Hepatocyte (in vitro differentiated cells): ENCODE data around the gene RAP1GAP2. TPM values are rescaled to one million over a fixed set of nuclear protein-coding genes. Genes with fewer than 3 reads are reported as not detected.
"Not testable (repeated sequence)": the region's sequence is repeated elsewhere in the genome, so short reads cannot be mapped to it uniquely, and the experiment has no call there.

Source experiments
- DNase-seq: peaks from one replicate; pipeline ENCODE4 v3.0.0-alpha.2; 2016; ENCODE audit warnings: low spot score
- H2AFZ ChIP-seq: fragments of 200-600 bp; sonication (generic); 2 replicates; pipeline ENCODE4 v1.6.0; 2016; ENCODE audit warnings: antibody characterized with exemption, mild to moderate bottlenecking
- H3K27ac ChIP-seq: fragments of 200-600 bp; sonication (generic); 2 replicates; pipeline ENCODE4 v1.5.1; 2016; ENCODE audit warnings: mild to moderate bottlenecking
- H3K27me3 ChIP-seq: fragments of 200-600 bp; sonication (generic); 2 replicates; pipeline ENCODE4 v1.6.1; 2016
- H3K36me3 ChIP-seq: fragments of 200-600 bp; sonication (generic); replicated peaks from 2 replicates; pipeline ENCODE4 v1.5.1; 2016; ENCODE audit warnings: low read depth; ENCODE audit not compliant: insufficient read depth
- H3K4me1 ChIP-seq: fragments of 200-600 bp; sonication (generic); 2 replicates; pipeline ENCODE4 v1.5.1; 2016; ENCODE audit warnings: mild to moderate bottlenecking, moderate library complexity; ENCODE audit not compliant: insufficient read depth
- H3K4me2 ChIP-seq: fragments of 200-600 bp; sonication (generic); 2 replicates; pipeline ENCODE4 v1.6.0; 2016
- H3K4me3 ChIP-seq: fragments of 200-600 bp; sonication (generic); 2 replicates; pipeline ENCODE4 v1.5.1; 2016; ENCODE audit warnings: mild to moderate bottlenecking
- H3K79me2 ChIP-seq: fragments of 200-600 bp; sonication (generic); 2 replicates; pipeline ENCODE4 v1.6.0; 2017; ENCODE audit warnings: mild to moderate bottlenecking
- H3K9me2 ChIP-seq: fragments of 200-600 bp; sonication (generic); replicated peaks from 2 replicates; pipeline ENCODE4 v1.6.0; 2017; ENCODE audit warnings: mild to moderate bottlenecking; ENCODE audit not compliant: insufficient read depth
- H3K9me3 ChIP-seq: fragments of 200-600 bp; sonication (generic); 2 replicates; pipeline ENCODE4 v1.5.1; 2016; ENCODE audit warnings: low read depth, mild to moderate bottlenecking
- H4K20me1 ChIP-seq: fragments of 200-600 bp; sonication (generic); 2 replicates; pipeline ENCODE4 v1.6.0; 2016; ENCODE audit warnings: mild to moderate bottlenecking; ENCODE audit not compliant: insufficient read depth, poor library complexity, severe bottlenecking
- EZH2 ChIP-seq: fragments of 200-600 bp; sonication (generic); IDR thresholded peaks from 2 replicates; pipeline ENCODE4 v1.6.1; 2016; ENCODE audit warnings: antibody characterized with exemption, mild to moderate bottlenecking, borderline replicate concordance
- EZH2phosphoT487 ChIP-seq: fragments of 200-600 bp; sonication (generic); IDR thresholded peaks from one replicate; pipeline ENCODE4 v1.6.1; 2018; ENCODE audit warnings: antibody characterized with exemption, mild to moderate bottlenecking, low read depth, moderate library complexity; ENCODE audit not compliant: unreplicated experiment, severe bottlenecking
- WGBS: methylation state at CpG from one replicate; pipeline ENCODE4 v1.1.6; 2016; ENCODE audit warnings: low lambda C conversion rate; ENCODE audit errors: missing lambda C conversion rate; 5-methylcytosine and 5-hydroxymethylcytosine counted together
- polyA plus RNA-seq: library from polyadenylated mRNA; unstranded; fragments of >200 nt; fragmentation: Nextera tagmentation; extraction: Ambion mirVana; gene quantifications from 2 replicates; pipeline ENCODE4 v1.2.1, GENCODE V29; 2016
- total RNA-seq: library from RNA; depleted of rRNA; stranded (reverse); fragments of >200 nt; gene quantifications from 2 replicates; pipeline ENCODE4 v1.2.3, GENCODE V29; 2014
- TF ChIP-seq, protein P1 (sequence below): fragments of 200-600 bp; sonication (generic); IDR thresholded peaks from 2 replicates; pipeline ENCODE4 v1.5.1; 2016; ENCODE audit warnings: antibody characterized with exemption, mild to moderate bottlenecking; ENCODE audit not compliant: poor library complexity

Gene RAP1GAP2
- total and polyA plus RNA-seq, 2 experiments from 2014 or later: 3.0 to 10.0 TPM

DNA sequence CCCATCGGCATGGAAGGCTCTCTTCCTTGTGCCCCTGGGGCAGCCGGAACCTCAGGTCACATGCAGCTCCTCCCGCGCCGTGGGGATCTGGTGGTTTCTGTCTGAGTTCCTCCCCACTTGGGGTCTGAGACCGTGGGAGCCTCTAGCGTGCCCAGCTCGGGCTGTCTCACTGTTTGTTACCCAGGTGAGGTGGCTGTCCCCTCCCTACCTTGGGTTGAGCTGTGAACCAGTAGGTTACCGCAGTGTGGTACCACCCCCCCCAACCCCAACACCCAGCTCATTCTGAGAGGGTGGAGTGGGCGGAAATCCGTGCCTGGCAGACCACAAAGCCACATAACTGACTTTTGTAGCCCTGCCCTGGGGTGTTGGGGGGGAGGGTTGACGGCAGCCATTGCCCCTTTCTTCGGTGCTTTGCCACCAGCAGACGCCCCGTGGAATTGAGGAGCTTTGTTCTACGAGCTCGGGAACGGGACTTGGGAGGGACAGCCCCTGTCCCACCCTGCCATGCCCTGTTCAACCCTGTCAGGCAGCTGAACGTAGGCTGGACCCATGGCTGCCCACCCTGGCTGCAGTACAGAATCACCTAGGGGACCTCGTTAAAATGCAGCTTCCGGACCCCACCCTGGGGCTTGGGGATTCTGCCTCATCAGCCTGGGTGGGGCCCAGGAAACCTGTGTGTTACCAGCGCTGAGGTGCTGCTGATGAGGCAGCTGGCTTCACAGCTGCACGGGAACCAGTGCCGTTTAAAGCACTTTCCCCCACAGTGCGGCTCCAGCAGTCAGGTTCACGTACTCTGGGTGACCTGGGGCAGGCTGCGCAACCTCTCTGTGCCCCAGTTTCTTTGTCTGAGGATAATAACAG is 18.5 kb downstream of the RAP1GAP2 start:
- Histone ChIP-seq H3K27ac (no peak overlapping the region), H3K4me2 (no peak overlapping the region), H3K27me3 (no peaks in the 10 kb centered on the region), H3K79me2 (no peaks in the 10 kb centered on the region), H3K4me1 (peaks cover 3% of the 10 kb centered on the region), H3K36me3 (no peaks in the 10 kb centered on the region), H4K20me1 (no peaks in the 10 kb centered on the region), H3K9me2 (no peaks in the 10 kb centered on the region), H2AFZ (no peak overlapping the region), H3K9me3 (no peaks in the 10 kb centered on the region), H3K4me3 (no peak overlapping the region)
- DNase-seq: no peak
- 75% methylated on average over 27 of the region's 27 CpGs for WGBS
- TF ChIP-seq, protein P1, sequence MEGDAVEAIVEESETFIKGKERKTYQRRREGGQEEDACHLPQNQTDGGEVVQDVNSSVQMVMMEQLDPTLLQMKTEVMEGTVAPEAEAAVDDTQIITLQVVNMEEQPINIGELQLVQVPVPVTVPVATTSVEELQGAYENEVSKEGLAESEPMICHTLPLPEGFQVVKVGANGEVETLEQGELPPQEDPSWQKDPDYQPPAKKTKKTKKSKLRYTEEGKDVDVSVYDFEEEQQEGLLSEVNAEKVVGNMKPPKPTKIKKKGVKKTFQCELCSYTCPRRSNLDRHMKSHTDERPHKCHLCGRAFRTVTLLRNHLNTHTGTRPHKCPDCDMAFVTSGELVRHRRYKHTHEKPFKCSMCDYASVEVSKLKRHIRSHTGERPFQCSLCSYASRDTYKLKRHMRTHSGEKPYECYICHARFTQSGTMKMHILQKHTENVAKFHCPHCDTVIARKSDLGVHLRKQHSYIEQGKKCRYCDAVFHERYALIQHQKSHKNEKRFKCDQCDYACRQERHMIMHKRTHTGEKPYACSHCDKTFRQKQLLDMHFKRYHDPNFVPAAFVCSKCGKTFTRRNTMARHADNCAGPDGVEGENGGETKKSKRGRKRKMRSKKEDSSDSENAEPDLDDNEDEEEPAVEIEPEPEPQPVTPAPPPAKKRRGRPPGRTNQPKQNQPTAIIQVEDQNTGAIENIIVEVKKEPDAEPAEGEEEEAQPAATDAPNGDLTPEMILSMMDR: no peak
- TF ChIP-seq EZH2: no peak
- TF ChIP-seq EZH2phosphoT487: no peak

DNA sequence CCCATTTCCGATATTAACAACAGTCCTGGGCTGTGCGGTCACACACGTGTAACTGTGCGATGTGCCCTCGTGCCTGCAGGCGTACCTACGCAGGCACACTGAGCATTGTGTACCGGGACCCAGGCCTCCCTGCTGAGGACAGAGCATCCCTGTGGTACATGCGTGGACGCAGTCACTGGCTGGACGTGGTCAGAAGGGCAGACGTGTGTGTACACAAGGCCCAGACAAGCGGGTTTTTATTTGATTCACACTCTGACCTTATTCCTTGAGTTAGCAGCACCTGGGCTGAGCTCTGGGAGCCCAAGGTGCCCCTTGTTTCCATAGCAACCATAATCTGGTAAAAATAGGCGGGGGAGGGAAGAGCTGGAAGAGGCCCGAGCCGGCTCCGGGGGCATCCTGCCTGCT is 19.5 kb downstream of the RAP1GAP2 start:
- Histone ChIP-seq H3K9me2 (no peaks in the 10 kb centered on the region), H3K79me2 (no peaks in the 10 kb centered on the region), H3K4me2 (peak overlapping the region; percentile 20), H4K20me1 (no peaks in the 10 kb centered on the region), H3K4me3 (no peak overlapping the region), H3K27ac (no peak overlapping the region), H3K27me3 (no peaks in the 10 kb centered on the region), H2AFZ (no peak overlapping the region), H3K36me3 (no peaks in the 10 kb centered on the region), H3K4me1 (peaks cover 3% of the 10 kb centered on the region), H3K9me3 (no peaks in the 10 kb centered on the region)
- DNase-seq: peak; percentile 64
- no peak for TF ChIP-seq EZH2phosphoT487
- TF ChIP-seq, protein P1: no peak
- no peak for TF ChIP-seq EZH2
- 58% methylated on average over 17 of the region's 17 CpGs for WGBS

DNA sequence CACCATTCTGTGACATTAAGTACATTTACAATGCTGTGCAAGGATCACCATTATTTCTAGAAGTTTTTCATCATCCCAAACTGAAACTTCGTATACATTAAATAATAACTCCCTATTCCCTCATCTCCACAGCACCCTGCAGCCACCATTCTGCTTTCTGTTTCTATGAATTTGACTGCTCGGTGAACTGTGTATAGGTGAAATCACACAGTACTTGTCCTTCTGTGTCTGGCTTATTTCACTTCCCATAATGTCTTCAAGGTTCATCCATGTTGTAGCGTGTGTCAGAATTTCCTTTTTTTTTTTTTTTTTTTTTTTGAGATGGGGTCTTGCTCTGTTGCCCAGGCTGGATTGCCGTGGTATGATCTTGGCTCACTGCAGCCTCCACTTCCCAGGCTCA is 20.4 kb downstream of the RAP1GAP2 start:
- TF ChIP-seq, protein P1: no peak
- no peak for TF ChIP-seq EZH2
- no peak for TF ChIP-seq EZH2phosphoT487
- no peaks in the 10 kb centered on the region for H3K9me2 ChIP-seq
- H3K4me3 ChIP-seq: no peak overlapping the region
- H3K4me2 ChIP-seq: no peak overlapping the region
- H3K79me2 ChIP-seq: no peaks in the 10 kb centered on the region
- H4K20me1 ChIP-seq: no peaks in the 10 kb centered on the region
- H2AFZ ChIP-seq: no peak overlapping the region
- no peak overlapping the region for H3K27ac ChIP-seq
- no peaks in the 10 kb centered on the region for H3K27me3 ChIP-seq
- no peak for DNase-seq
- no peaks in the 10 kb centered on the region for H3K9me3 ChIP-seq
- H3K4me1 ChIP-seq: peaks cover 3% of the 10 kb centered on the region
- WGBS: 96% methylated on average over 3 of the region's 4 CpGs
- no peaks in the 10 kb centered on the region for H3K36me3 ChIP-seq

DNA sequence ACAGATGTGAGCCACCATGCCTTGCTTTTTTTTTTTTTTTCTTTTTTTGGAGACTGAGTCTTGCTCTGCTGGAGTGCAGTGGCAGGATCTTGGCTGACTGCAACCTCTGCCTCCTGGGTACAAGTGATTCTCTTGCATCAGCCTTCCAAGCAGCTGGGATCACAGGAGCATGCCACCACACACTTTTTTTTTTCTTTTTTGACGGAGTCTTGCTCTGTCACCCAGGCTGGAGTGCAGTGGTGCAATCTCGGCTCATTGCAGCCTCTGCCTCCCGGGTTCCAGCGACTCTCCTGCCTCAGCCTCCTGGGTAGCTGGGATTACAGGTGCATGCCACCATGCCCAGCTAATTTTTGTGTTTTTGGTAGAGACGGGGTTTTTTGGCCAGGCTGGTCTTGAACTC is 23.1 kb downstream of the RAP1GAP2 start:
- not testable (repeated sequence) for H3K4me2 ChIP-seq, H3K27ac ChIP-seq, DNase-seq, H3K4me1 ChIP-seq, H3K36me3 ChIP-seq, H3K9me3 ChIP-seq, H3K27me3 ChIP-seq, H3K9me2 ChIP-seq, H4K20me1 ChIP-seq, H3K4me3 ChIP-seq, H3K79me2 ChIP-seq, H2AFZ ChIP-seq
- 88% methylated on average over 5 of the region's 5 CpGs for WGBS
